CD4-positive, alpha-beta T cell treated with Interferon alpha-2 for 1 hour (primary cell): ENCODE data around the gene XIAP.
A peak's percentile ranks its signal among the peaks of the same experiment; 100 is the strongest.

Experiments
- DNase-seq, 2 donors: peaks; one replicate each; pipeline ENCODE4 v3.0.0-alpha.2; 2020 to 2022

Gene XIAP

DNA sequence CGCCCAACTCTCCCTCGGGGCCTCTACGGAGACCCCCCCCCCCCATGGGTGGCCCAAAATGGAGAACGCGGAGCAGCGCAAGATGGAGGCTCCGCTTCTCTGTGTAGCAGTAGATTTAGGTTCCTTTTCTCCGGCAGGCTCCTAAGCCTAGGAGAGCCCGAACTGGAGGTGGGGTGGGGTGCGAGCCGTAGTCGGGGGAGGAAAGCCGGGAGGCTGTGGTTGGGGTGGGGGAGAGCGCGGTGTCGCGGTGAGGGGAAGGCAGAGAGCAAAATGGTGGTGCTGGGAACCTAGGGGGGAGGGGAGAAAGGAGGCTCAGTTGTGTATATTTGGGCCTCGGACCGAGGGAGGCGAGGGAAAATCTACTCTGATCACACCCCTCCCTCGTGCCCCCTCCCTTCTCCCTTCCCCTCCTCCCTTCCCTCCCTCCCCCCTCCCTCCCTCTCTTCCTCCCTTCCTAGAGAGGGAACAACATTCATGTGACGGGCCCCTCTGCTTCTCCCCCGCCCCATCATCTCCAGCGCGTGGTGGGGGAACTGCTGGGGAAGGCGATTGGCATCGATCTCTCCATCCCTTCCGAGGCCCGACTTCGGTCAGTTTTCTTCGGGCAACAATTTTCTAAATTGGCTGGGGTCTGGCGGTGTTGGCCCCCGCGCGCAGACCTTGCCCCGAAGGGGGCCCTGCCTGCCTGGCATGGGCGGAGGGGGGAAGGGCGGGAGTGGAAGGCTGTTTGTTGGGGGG is 101.6 kb downstream of the XIAP start, which contains the start of gene STAG2:
STAG2 (plus strand) TSS at position 439 of the 738 bp plus-strand sequence. CDS start 60,922 bp downstream, outside the sequence.
- DNase-seq = peak; percentile 67 to 73

DNA sequence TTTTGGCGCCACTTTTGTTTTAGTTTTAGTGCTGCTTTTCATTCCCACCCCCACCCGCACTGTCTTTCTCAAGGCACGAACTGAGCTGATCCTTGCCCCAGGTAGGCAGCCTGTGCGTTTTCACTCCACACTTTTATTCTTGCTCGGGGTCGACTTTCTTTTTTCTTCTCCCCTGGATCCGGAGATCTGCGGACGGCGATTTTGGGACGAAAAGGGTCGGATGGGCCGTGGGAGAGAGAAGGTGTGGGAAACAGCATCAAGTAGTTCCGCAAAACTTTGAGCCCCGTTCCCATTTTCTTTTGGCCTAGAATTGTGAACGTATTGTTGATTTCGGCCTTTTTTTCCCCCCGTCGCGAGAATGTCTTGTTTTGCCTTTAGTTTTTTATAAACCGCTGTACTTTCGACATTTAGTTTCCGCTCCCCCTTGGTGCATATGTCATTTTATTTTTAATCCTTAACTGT is 102.2 kb downstream of the XIAP start:
- DNase-seq = peak in 1 of 2 donors; percentile 4

DNA sequence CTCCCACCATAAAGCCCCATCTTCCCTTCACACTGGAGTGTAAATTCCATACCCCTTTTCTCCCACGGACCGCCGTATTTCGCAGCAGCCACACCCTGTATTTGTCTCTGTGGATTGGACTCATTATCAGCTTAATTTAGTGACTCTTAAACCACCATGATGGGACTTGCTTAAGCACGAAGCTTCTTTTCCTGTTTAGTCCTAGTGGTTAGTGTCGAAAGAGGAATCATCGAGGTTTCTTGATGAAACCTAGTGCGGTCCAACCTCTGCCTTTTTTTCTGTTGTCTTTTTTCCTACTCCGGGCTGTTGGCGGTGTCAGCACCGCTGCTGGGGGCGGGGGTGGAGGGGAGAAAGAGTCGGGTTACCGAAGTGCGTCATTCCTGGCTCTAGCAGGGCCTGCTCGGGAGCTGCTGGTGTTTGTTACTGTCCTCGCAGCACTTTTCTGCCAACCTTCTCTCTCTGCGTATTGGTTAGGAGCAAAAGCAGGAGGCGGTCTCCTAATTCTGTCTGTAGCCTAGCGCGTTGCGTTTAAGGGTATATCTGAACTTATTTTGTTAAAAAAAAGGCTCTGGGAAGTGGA is 103.0 kb downstream of the XIAP start:
- peak; percentile 87 to 89 for DNase-seq
